Astrocyte of the cerebellum (primary cell): ENCODE data around the gene CPSF6.

Experiments
- DNase-seq: peaks from one replicate; pipeline ENCODE4 v3.0.0-alpha.2; 2011; ENCODE audit warnings: low read depth
- H3K4me3 ChIP-seq: 2 replicates; pipeline ENCODE4 v1.5.1; 2011; ENCODE audit warnings: mild to moderate bottlenecking, low read depth, low read length, moderate library complexity
- in situ Hi-C: cut with HindIII; loops from 2 replicates; pipeline ENCODE4 v1.10.0; 2017; ENCODE audit warnings: low sequenced_read_pairs
- TF ChIP-seq, protein P1 (sequence below): IDR thresholded peaks from 2 replicates; pipeline ENCODE4 v1.5.1; 2012; ENCODE audit warnings: low read length, low read depth, moderate library complexity, mild to moderate bottlenecking; ENCODE audit errors: missing control alignments

The CPSF6 gene

DNA sequence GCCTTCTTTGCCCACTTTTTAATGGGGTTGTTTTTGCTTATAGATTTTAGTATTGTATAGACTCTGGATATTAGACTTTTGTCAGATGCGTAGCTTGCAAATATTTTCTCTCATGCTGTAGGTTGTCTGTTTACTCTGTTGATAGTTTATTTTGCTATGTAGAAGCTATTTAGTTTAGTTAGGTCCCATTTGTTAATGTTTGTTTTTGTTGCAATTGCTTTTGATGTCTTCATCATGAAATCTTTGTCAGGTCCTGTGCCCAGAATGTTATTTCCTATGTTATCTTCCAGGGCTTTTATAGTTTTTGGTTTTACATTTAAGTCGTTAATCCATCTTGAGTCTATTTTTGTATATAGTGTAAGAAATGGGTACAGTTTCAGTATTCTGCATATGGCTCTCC lies 78.9 kb downstream of the CPSF6 start:
- TF ChIP-seq, protein P1, sequence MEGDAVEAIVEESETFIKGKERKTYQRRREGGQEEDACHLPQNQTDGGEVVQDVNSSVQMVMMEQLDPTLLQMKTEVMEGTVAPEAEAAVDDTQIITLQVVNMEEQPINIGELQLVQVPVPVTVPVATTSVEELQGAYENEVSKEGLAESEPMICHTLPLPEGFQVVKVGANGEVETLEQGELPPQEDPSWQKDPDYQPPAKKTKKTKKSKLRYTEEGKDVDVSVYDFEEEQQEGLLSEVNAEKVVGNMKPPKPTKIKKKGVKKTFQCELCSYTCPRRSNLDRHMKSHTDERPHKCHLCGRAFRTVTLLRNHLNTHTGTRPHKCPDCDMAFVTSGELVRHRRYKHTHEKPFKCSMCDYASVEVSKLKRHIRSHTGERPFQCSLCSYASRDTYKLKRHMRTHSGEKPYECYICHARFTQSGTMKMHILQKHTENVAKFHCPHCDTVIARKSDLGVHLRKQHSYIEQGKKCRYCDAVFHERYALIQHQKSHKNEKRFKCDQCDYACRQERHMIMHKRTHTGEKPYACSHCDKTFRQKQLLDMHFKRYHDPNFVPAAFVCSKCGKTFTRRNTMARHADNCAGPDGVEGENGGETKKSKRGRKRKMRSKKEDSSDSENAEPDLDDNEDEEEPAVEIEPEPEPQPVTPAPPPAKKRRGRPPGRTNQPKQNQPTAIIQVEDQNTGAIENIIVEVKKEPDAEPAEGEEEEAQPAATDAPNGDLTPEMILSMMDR = no peak
- in situ Hi-C loops = no loop called here
- no peak for DNase-seq
- H3K4me3 ChIP-seq = no peak overlapping the region

DNA sequence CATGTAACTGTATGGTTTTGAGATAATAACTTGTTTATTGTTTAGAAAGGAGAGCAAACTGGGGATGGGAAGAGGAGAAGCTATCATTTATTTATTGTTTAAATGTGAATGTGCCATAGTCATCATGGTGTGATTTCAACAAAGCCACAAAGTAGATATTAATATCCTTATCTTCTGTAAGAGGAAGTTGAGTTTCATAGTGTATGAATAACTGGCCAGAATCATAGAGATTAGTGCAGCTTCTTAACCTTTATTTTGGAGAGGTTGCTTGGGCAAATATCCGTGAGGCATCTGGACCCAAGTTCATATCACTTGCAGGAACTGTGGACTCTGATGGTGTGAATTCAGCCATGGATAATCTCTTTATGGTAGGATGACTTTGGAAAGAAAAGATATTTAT lies 82.0 kb downstream of the CPSF6 start:
- DNase-seq = no peak
- H3K4me3 ChIP-seq = no peak overlapping the region
- in situ Hi-C loops = no loop called here
- TF ChIP-seq, protein P1 = no peak
